GM12874 (cell line): Measurements from ENCODE around the gene RAC2.

Experiments
- CTCF ChIP-seq: IDR thresholded peaks from 2 replicates; pipeline ENCODE4 v1.5.1; 2011; ENCODE audit warnings: low read depth, mild to moderate bottlenecking, control low read depth, low read length, moderate library complexity; ENCODE audit not compliant: insufficient read depth

RAC2 gene

GRCh38 chr22:37193629-37194191 is 50.4 kb downstream of the RAC2 start:
- no peak for TF ChIP-seq CTCF

- no peak for TF ChIP-seq CTCF
Measured at GRCh38 chr22:37192741-37193140, 51.3 kb downstream of the RAC2 start.

GRCh38 chr22:37192204-37192603 is 51.9 kb downstream of the RAC2 start:
- no peak for TF ChIP-seq CTCF

- TF ChIP-seq CTCF, result no peak
Measured at GRCh38 chr22:37190262-37190780, 53.7 kb downstream of the RAC2 start.

- no peak for TF ChIP-seq CTCF
Measured at GRCh38 chr22:37188901-37189466, 55.1 kb downstream of the RAC2 start.

GRCh38 chr22:37187891-37188761 is 55.9 kb downstream of the RAC2 start, which contains the start of gene C1QTNF6:
TSS of gene C1QTNF6 (minus strand) at chr22:37188247. CDS start at chr22:37188213, 34 bp downstream.
- no peak for TF ChIP-seq CTCF

- no peak for TF ChIP-seq CTCF
Measured at GRCh38 chr22:37187552-37187890, 56.5 kb downstream of the RAC2 start.
